22Rv1 (cell line): ENCODE data around the gene PROX1.

Source experiments
- H3K27ac ChIP-seq: fragments of 450-650 bp; 2 replicates; pipeline ENCODE4 v1.5.1; 2017
- ZFX ChIP-seq: fragments of 450-650 bp; IDR thresholded peaks from 2 replicates; pipeline ENCODE4 v1.6.1; 2017; ENCODE audit warnings: antibody characterized with exemption, borderline replicate concordance
- TF ChIP-seq, protein P1 (sequence below): fragments of 450-650 bp; IDR thresholded peaks from 2 replicates; pipeline ENCODE4 v1.5.1; 2017; ENCODE audit warnings: mild to moderate bottlenecking

PROX1 gene

DNA sequence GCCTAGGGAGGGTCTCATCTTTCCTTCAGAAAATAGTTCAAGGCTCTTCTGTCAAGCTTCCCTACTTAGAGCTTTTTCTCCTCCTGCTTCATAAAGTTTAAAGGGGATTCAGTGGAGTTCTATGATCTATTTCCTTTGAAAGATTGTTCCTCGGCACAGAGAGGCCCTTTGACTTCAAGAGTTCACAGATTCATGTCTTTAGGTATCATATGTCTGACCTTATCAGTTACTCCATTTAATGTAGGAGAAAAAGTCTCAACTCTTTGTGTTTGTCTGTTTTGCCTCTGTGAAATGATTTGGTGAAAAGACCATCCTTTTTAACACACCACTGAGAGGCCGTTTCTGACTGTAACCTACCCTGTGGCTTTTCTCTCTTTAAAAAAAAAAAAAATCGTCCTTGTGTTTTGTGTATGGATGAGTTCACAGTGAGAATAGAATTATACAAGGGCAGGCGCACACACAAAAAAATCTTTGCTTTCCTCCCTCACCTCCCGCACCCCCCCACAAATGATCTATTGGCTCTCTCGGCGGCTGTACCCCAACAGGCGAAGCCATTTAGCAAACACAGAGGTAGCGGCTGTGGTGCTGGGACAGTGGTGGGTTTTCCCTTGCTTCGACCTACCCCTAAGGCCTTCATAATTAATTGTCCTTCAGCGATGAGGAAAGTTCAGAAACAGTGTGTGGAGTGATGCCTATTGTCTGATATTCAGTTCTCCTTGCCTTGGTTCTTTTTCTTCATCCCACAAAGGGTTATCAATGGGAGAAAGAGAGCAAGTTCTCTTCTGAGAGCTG lies 29.6 kb downstream of the PROX1 start:
- TF ChIP-seq, protein P1, sequence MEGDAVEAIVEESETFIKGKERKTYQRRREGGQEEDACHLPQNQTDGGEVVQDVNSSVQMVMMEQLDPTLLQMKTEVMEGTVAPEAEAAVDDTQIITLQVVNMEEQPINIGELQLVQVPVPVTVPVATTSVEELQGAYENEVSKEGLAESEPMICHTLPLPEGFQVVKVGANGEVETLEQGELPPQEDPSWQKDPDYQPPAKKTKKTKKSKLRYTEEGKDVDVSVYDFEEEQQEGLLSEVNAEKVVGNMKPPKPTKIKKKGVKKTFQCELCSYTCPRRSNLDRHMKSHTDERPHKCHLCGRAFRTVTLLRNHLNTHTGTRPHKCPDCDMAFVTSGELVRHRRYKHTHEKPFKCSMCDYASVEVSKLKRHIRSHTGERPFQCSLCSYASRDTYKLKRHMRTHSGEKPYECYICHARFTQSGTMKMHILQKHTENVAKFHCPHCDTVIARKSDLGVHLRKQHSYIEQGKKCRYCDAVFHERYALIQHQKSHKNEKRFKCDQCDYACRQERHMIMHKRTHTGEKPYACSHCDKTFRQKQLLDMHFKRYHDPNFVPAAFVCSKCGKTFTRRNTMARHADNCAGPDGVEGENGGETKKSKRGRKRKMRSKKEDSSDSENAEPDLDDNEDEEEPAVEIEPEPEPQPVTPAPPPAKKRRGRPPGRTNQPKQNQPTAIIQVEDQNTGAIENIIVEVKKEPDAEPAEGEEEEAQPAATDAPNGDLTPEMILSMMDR, result no peak
- TF ChIP-seq ZFX, result no peak
- no peak overlapping the region for H3K27ac ChIP-seq

DNA sequence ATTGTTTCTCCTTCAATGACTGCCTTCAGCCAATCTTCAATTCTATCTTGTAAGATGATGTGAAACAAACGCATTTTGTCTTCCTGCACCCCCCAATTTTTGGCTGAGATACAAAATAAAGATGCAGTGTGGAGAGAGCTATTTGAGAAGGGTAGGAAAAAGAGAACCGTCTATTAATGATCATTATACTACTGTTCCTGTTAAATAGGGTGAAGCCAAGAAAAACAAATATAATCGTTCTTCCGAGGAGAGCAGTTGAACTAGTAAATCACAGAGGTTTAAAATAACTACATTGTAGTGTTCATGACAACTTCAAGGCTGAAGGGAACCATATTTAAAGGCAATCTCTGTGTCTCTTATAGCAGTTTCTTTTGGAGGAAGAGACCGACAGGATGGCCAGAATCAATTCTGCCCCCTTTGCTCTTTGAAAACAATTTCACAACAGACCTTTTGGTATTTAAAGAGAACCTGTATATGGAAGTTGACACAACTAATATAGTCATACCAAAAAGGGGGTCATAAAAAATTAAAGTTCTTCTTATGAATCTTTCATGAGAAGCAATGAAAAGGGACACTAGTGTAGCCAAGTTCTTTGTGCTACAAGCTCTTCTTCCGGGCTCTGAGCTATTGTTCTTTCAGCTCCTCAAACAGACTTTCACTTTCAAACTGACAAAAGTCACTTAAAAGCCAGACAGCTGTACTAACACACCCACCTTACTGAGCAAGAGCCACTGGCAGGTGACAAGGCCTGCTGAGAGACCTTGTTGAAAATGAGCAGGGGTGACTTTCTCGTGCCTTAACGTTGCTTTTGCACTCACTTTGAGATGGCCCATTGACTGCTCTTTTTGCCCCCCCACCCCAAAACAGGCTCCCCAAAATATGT lies 30.9 kb downstream of the PROX1 start:
- H3K27ac ChIP-seq, result no peak overlapping the region
- TF ChIP-seq, protein P1, result no peak
- no peak for TF ChIP-seq ZFX

DNA sequence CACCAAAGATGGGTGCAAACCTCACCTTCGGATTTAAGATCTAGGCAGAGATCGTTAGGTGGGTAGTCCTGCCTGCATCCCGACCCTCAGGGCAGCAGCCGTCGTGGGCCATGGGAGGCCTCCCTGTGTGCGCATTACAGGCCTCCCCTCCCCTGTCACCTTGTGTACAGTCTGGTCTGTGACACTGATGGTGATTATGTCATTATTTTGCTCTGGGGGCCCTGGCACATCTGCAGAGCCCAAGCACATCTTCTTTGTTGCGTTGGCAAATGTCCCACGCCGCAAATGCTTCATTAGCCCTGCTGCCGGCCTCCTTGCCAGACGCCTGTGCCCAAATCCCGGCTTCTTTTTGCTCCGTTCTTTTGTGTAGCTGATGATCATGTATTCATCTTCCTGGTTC lies 31.7 kb downstream of the PROX1 start:
- no peak for TF ChIP-seq ZFX
- TF ChIP-seq, protein P1, result no peak
- H3K27ac ChIP-seq, result no peak overlapping the region

DNA sequence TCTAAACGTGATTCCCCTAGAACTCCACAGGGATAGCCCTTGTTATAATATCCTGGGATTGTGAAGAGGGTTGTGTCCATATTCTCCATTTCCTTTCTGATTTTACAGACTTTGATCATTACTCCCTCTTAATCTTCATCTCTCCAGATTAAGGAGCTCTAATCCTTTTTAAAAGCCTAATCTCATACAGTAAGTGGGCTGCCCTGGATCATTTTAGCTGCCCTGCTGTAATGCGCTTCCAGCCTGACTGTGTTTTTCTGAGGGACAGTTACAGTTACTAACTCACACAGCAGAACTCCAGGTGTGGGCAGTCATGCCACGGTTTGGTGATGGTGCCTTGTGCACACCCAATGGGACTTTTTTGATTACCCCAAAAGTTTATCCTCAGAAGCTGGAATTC lies 33.5 kb downstream of the PROX1 start:
- TF ChIP-seq, protein P1, result no peak
- TF ChIP-seq ZFX, result no peak
- H3K27ac ChIP-seq, result no peak overlapping the region

DNA sequence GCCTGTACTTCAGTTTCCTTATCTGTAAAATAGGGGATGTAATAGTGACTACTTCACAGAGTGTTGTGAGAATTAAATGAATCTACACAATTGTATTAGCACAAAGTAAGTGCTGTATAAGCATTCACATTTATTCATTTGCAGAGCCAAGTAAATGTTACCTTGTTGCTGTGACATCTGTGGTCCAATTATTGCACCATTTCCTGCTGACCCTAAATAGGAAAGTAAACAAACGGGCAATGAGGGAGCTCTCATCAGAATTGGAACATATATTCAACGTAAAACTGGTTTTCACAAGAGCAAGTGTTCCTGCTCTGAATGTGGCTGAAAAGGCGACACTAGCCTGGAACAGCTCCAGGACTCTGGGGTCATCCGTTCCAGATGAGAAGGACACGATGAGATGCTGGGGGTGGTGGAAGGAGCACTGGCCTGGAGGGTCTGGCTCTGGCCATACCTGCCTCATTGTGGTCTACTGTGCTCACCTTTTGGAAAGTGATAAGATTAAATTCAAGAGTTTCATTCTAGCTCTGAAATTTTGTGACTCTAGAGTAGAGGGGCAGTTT lies 34.5 kb downstream of the PROX1 start:
- TF ChIP-seq, protein P1, result no peak
- no peak for TF ChIP-seq ZFX
- H3K27ac ChIP-seq, result no peak overlapping the region

DNA sequence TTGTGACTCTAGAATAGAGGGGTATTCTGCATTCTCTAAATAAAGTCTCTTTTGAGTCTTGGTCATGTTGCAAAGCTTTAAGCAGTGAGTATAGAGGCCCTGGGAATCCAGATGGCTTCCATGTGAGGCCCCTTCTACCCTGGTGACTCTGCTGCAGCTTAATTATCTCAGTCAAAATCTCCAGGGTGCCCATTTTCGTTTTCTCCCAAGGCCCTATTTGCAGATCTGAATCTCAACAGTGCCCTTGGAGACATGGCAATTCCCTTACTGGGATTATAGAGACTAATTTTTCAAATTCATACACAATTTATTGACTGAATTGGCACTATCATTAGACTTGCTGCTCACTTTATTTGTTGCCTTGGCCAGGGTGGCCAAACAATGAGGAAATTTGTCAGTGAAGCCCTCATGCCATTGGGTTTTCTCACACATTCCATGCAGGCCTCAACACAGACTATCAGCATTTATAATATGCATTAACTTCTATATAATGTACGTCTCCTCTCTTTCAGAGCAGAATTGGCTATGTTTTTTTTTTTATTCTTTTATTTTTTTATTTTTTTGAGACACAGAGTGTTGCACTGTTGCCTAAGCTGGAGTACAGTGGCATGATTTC lies 35.1 kb downstream of the PROX1 start:
- H3K27ac ChIP-seq, result no peak overlapping the region

More for the DNA sequence above, 35.1 kb downstream of the PROX1 start:
- TF ChIP-seq, protein P1, result no peak
- TF ChIP-seq ZFX, result no peak
